Endothelial cell of umbilical vein (primary cell): Measurements from ENCODE around the gene MAP3K15. TPM values are rescaled to one million over a fixed set of nuclear protein-coding genes. Genes with fewer than 3 reads are reported as not detected.
A peak's percentile ranks its signal among the peaks of the same experiment; 100 is the strongest.

Source experiments
- BruUV-seq: library from RNA; stranded (reverse); fragments of 400-500 nt; replicated peaks from 2 replicates; lab custom pipeline; 2021; lab: Mats Ljungman, UMichigan
- CTCF ChIA-PET: fragments of 300-600, 350-600 bp; sonication (Branson Sonifier 250); formaldehyde crosslinking; loops from one replicate; lab custom pipeline; 2021; ENCODE audit warnings: antibody characterized with exemption, inconsistent platforms; lab: Charles Lee
- POLR2A ChIA-PET: fragments of 300-600, 350-600 bp; sonication (Branson Sonifier 250); formaldehyde crosslinking; loops from one replicate; lab custom pipeline; 2021; ENCODE audit warnings: antibody characterized with exemption, inconsistent platforms; lab: Charles Lee
- DNase-seq: peaks from one replicate; pipeline ENCODE4 v3.0.0-alpha.2; 2011; ENCODE audit warnings: low read depth, low spot score
- FAIRE-seq: peaks from 2 replicates; lab custom pipeline; 2011; peaks lifted over from hg19 to GRCh38; lab: Jason Lieb, UNC
- H2AFZ ChIP-seq: 2 replicates; pipeline ENCODE4 v1.6.0; 2012; ENCODE audit warnings: low read depth, low read length, control low read depth, inconsistent platforms
- H3K27ac ChIP-seq: 2 replicates; pipeline ENCODE4 v1.5.1; 2011; ENCODE audit warnings: low read depth, mild to moderate bottlenecking, control low read depth, low read length, moderate library complexity; ENCODE audit not compliant: insufficient read depth
- H3K27me3 ChIP-seq, 2 experiments: 2 replicates each; pipeline versions ENCODE4 v1.6.0 to v1.6.1; 2011; ENCODE audit warnings: low read length in 2 of 2, mixed read lengths in 1 of 2; ENCODE audit not compliant: control insufficient read depth in 2 of 2, insufficient read depth in 2 of 2
- H3K36me3 ChIP-seq, 2 experiments: 2 replicates in 1 of 2; 3 replicates in 1 of 2; pipeline ENCODE4 v1.5.1; 2011; ENCODE audit warnings: low read length in 2 of 2, mild to moderate bottlenecking in 1 of 2, moderate library complexity in 1 of 2; ENCODE audit not compliant: control insufficient read depth in 2 of 2, insufficient read depth in 2 of 2; ENCODE audit errors: extremely low read depth in 1 of 2
- H3K4me1 ChIP-seq: 3 replicates; pipeline ENCODE4 v1.5.1; 2011; ENCODE audit warnings: mild to moderate bottlenecking, low read length; ENCODE audit not compliant: control insufficient read depth, insufficient read depth; ENCODE audit errors: extremely low read depth
- H3K4me2 ChIP-seq: 2 replicates; pipeline ENCODE4 v1.6.1; 2011; ENCODE audit warnings: low read length, control low read depth, mixed read lengths; ENCODE audit not compliant: insufficient read depth
- H3K4me3 ChIP-seq, 3 experiments: fragments of 200-600 bp in 1 of 3; sonication (generic), shearing (Covaris generic) in 1 of 3; replicated peaks in 1 of 3; 2 replicates each; pipeline ENCODE4 v1.5.1; 2011 to 2016; ENCODE audit warnings: control low read depth in 3 of 3, low read length in 3 of 3, mild to moderate bottlenecking in 2 of 3, inconsistent platforms in 1 of 3, low read depth in 1 of 3, moderate library complexity in 1 of 3; ENCODE audit not compliant: insufficient read depth in 1 of 3
- H3K79me2 ChIP-seq: 2 replicates; pipeline ENCODE4 v1.6.0; 2012; ENCODE audit warnings: low read length, inconsistent platforms; ENCODE audit not compliant: control insufficient read depth, insufficient read depth
- H3K9ac ChIP-seq: replicated peaks from 2 replicates; pipeline ENCODE3; 2011; ENCODE audit warnings: low read length, control low read depth; ENCODE audit not compliant: insufficient read depth; ENCODE audit errors: extremely low read depth
- H3K9me1 ChIP-seq: replicated peaks from 3 replicates; pipeline ENCODE4 v1.6.0; 2011; ENCODE audit warnings: mild to moderate bottlenecking, low read length; ENCODE audit not compliant: control insufficient read depth, insufficient read depth; ENCODE audit errors: extremely low read depth
- H3K9me3 ChIP-seq: replicated peaks from 2 replicates; pipeline ENCODE4 v1.5.1; 2012; ENCODE audit warnings: low read length, inconsistent platforms; ENCODE audit not compliant: control insufficient read depth, insufficient read depth
- H4K20me1 ChIP-seq: replicated peaks from 2 replicates; pipeline ENCODE3; 2011; ENCODE audit warnings: mild to moderate bottlenecking, low read length; ENCODE audit not compliant: control insufficient read depth, insufficient read depth; ENCODE audit errors: extremely low read depth
- CTCF ChIP-seq, 2 donors: IDR thresholded peaks; 1 replicate in 1 of 2; 2 replicates in 1 of 2; pipeline ENCODE4 v1.5.1; 2011; ENCODE audit warnings: low read length in 2 of 2, mild to moderate bottlenecking in 2 of 2, moderate library complexity in 2 of 2, control low read depth in 1 of 2, inconsistent platforms in 1 of 2, low read depth in 1 of 2; ENCODE audit not compliant: insufficient read depth in 1 of 2; ENCODE audit errors: extremely low read depth in 1 of 2
- EZH2 ChIP-seq: IDR thresholded peaks from 2 replicates; pipeline ENCODE4 v1.6.1; 2012; ENCODE audit warnings: borderline replicate concordance, low read depth, mild to moderate bottlenecking, moderate library complexity, low read length, inconsistent platforms; ENCODE audit not compliant: severe bottlenecking
- FOS ChIP-seq: IDR thresholded peaks from 2 replicates; pipeline ENCODE4 v1.6.1; 2011; ENCODE audit warnings: mild to moderate bottlenecking, low read length, moderate library complexity, borderline replicate concordance; ENCODE audit not compliant: insufficient read depth
- GATA2 ChIP-seq: IDR thresholded peaks from 2 replicates; pipeline ENCODE4 v1.7.0; 2011; ENCODE audit warnings: low read depth, mild to moderate bottlenecking, moderate library complexity, mixed read lengths, low read length; ENCODE audit not compliant: insufficient read length, insufficient read depth
- JUN ChIP-seq: IDR thresholded peaks from 2 replicates; pipeline ENCODE4 v1.6.1; 2011; ENCODE audit warnings: borderline replicate concordance, low read depth; ENCODE audit not compliant: insufficient read length, insufficient read depth
- MYC ChIP-seq: IDR thresholded peaks from one replicate; pipeline ENCODE4 v1.6.1; 2011; ENCODE audit warnings: mild to moderate bottlenecking, low read depth, low read length
- POLR2A ChIP-seq: IDR thresholded peaks from 2 replicates; pipeline ENCODE4 v1.6.1; 2012; ENCODE audit warnings: low read depth, mild to moderate bottlenecking, control low read depth, low read length
- POLR2AphosphoS5 ChIP-seq: IDR thresholded peaks from 2 replicates; pipeline ENCODE4 v1.6.1; 2012; ENCODE audit warnings: low read depth, mild to moderate bottlenecking, control low read depth, low read length, moderate library complexity; ENCODE audit not compliant: insufficient read depth
- dilution Hi-C: fragments of 300-500 bp; cut with MboI; formaldehyde crosslinking; loops from one replicate; pipeline ENCODE4 v1.15.0; 2019; ENCODE audit warnings: low sequenced_read_pairs; ENCODE audit not compliant: extremely low pct_ligation_motif_present
- intact Hi-C: fragments of 100-400 bp; cut with micrococcal nuclease; formaldehyde crosslinking; loops from one replicate; pipeline ENCODE4 v1.10.0; 2022
- polyA plus RNA-seq, 4 experiments: library from polyadenylated mRNA; depleted of rRNA in 3 of 4; stranded (reverse) in 3 of 4; unstranded in 1 of 4; fragments of >200 nt; gene quantifications; 2 replicates each; pipeline versions ENCODE4 v1.2.1 to v1.2.3, GENCODE V29; 2011 to 2012; ENCODE audit warnings: missing spikeins in 1 of 4
- total RNA-seq: library from RNA; stranded (reverse); gene quantifications from 2 replicates; pipeline ENCODE4 v1.2.3, GENCODE V29; 2021
- TF ChIP-seq, protein P1 (sequence below): IDR thresholded peaks from 2 replicates; pipeline ENCODE4 v1.6.1; 2011; ENCODE audit not compliant: insufficient read depth, insufficient read length

MAP3K15 gene
- total and polyA plus RNA-seq, 2 donors (not counting 3 experiments of a cell fraction or from before 2014, with no cell fraction given), result 0.01 to 0.09 TPM

- Histone ChIP-seq H3K4me3 (no peak overlapping the region), H3K27ac (no peak overlapping the region), H3K79me2 (no peaks in the 10 kb centered on the region), H3K4me1 (no peaks in the 10 kb centered on the region), H2AFZ (no peak overlapping the region), H3K9me1 (no peaks in the 10 kb centered on the region), H3K27me3 (no peaks in the 10 kb centered on the region), H4K20me1 (no peaks in the 10 kb centered on the region), H3K9me3 (no peaks in the 10 kb centered on the region), H3K36me3 (no peaks in the 10 kb centered on the region), H3K4me2 (no peak overlapping the region), H3K9ac (no peak overlapping the region)
- dilution Hi-C loops, result no loop called here
- no peak for TF ChIP-seq CTCF (IDR thresholded peaks at IDR 0.05; ENCODE audit: extremely low read depth in 1 of 2, insufficient read depth in 1 of 2, low read depth in 1 of 2, low read length in 2 of 2)
- no peak for TF ChIP-seq POLR2AphosphoS5
- TF ChIP-seq GATA2, result no peak
- no peak for TF ChIP-seq FOS
- no peak for TF ChIP-seq JUN
- TF ChIP-seq, protein P1, sequence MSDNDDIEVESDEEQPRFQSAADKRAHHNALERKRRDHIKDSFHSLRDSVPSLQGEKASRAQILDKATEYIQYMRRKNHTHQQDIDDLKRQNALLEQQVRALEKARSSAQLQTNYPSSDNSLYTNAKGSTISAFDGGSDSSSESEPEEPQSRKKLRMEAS, result no peak
- TF ChIP-seq MYC, result no peak
- no peak for TF ChIP-seq EZH2
- no peak for TF ChIP-seq POLR2A
- POLR2A ChIA-PET, result no interaction called here
- intact Hi-C loops, result loop anchor here (2.0 to 10.0 kb wide), 2 partner anchors 193 to 519 kb away; no protein-coding TSS in a partner anchor
- BruUV-seq, result no TSS peak
- CTCF ChIA-PET, result interaction anchor here (0.8 to 1.3 kb wide), 4 partner anchors 10 to 359 kb away, joined by 3 to 8 read pairs (median 4); no protein-coding TSS in a partner anchor
- no peak for DNase-seq
- FAIRE-seq, result peak; percentile 77
Measured at GRCh38 chrX:19545651-19546050, 30.3 kb upstream of the MAP3K15 start.
